ENCODE results near the gene CHAD.

CHAD gene

DNA sequence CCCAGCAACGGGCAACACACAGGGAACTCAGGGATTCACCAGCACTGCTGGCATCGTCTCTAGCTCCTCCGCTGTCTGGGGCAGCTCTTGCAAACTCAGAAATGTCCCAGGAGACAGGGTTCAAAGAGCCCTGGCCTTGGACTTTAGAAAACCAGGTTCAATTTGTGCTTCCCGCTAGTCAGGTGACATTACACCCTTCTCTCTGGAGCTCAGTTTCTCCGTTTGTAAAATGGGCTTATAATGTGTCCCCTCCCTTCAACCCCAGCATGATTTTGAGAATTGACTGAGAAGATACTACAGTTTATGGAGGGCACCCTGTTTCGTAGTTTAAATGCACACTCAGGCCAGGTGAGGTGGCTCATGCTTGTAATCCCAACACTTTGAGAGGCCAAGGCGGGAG is 37.6 kb upstream of the CHAD start (continued):
- TF ChIP-seq, protein P1, sequence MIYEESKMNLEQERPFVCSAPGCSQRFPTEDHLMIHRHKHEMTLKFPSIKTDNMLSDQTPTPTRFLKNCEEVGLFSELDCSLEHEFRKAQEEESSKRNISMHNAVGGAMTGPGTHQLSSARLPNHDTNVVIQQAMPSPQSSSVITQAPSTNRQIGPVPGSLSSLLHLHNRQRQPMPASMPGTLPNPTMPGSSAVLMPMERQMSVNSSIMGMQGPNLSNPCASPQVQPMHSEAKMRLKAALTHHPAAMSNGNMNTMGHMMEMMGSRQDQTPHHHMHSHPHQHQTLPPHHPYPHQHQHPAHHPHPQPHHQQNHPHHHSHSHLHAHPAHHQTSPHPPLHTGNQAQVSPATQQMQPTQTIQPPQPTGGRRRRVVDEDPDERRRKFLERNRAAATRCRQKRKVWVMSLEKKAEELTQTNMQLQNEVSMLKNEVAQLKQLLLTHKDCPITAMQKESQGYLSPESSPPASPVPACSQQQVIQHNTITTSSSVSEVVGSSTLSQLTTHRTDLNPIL (CRISPR knock-in tag; IDR thresholded peaks at IDR 0.05; ENCODE audit: low read depth): no peak

DNA sequence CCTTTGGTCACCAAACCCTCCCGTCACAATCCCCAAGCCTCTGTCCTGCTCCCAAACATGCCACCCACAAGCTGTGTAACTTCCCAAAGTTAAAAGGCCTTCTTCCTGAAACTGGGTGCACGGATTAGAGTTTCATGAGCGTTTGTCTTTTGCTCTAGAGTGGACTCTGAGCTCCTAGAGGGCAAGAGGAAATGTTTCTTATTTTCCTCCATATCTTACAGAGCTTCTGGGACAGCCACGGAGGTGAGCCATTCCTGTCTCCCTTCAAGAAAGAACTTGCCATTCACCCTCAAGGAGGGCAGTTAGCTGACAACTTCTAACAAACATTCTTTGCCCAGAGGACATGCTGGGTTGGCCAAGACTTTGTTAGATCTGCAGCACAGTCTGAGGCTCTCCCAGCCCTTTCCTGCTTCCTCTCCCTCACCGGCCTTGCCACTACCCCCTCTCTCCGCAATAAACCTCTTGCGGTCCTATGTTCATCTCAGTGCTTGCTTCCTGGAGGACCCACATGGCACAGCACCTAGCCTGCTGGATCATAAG is 37.0 kb upstream of the CHAD start:
- no peak for ATAC-seq
- TF ChIP-seq ZNF565 (CRISPR knock-in tag; conservative IDR thresholded peaks at IDR 0.05; ENCODE audit: low read depth) (no peak), ZFP30 (CRISPR knock-in tag; IDR thresholded peaks at IDR 0.05) (no peak), GLIS3 (CRISPR knock-in tag; IDR thresholded peaks at IDR 0.05) (no peak), CSDC2 (CRISPR knock-in tag; IDR thresholded peaks at IDR 0.05) (no peak), RARB (CRISPR knock-in tag; IDR thresholded peaks at IDR 0.05) (no peak), ZFP3 (CRISPR knock-in tag; IDR thresholded peaks at IDR 0.05) (no peak), OSR1 (CRISPR knock-in tag; IDR thresholded peaks at IDR 0.05) (no peak)
- TF ChIP-seq, protein P1 (CRISPR knock-in tag; IDR thresholded peaks at IDR 0.05; ENCODE audit: low read depth): no peak
- TF ChIP-seq, protein P2, sequence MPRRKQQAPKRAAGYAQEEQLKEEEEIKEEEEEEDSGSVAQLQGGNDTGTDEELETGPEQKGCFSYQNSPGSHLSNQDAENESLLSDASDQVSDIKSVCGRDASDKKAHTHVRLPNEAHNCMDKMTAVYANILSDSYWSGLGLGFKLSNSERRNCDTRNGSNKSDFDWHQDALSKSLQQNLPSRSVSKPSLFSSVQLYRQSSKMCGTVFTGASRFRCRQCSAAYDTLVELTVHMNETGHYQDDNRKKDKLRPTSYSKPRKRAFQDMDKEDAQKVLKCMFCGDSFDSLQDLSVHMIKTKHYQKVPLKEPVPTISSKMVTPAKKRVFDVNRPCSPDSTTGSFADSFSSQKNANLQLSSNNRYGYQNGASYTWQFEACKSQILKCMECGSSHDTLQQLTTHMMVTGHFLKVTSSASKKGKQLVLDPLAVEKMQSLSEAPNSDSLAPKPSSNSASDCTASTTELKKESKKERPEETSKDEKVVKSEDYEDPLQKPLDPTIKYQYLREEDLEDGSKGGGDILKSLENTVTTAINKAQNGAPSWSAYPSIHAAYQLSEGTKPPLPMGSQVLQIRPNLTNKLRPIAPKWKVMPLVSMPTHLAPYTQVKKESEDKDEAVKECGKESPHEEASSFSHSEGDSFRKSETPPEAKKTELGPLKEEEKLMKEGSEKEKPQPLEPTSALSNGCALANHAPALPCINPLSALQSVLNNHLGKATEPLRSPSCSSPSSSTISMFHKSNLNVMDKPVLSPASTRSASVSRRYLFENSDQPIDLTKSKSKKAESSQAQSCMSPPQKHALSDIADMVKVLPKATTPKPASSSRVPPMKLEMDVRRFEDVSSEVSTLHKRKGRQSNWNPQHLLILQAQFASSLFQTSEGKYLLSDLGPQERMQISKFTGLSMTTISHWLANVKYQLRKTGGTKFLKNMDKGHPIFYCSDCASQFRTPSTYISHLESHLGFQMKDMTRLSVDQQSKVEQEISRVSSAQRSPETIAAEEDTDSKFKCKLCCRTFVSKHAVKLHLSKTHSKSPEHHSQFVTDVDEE (CRISPR knock-in tag; IDR thresholded peaks at IDR 0.05): no peak
- TF ChIP-seq, protein P3, sequence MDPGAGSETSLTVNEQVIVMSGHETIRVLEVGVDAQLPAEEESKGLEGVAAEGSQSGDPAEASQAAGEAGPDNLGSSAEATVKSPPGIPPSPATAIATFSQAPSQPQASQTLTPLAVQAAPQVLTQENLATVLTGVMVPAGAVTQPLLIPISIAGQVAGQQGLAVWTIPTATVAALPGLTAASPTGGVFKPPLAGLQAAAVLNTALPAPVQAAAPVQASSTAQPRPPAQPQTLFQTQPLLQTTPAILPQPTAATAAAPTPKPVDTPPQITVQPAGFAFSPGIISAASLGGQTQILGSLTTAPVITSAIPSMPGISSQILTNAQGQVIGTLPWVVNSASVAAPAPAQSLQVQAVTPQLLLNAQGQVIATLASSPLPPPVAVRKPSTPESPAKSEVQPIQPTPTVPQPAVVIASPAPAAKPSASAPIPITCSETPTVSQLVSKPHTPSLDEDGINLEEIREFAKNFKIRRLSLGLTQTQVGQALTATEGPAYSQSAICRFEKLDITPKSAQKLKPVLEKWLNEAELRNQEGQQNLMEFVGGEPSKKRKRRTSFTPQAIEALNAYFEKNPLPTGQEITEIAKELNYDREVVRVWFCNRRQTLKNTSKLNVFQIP (CRISPR knock-in tag; IDR thresholded peaks at IDR 0.05; ENCODE audit: borderline replicate concordance, low read depth): no peak

DNA sequence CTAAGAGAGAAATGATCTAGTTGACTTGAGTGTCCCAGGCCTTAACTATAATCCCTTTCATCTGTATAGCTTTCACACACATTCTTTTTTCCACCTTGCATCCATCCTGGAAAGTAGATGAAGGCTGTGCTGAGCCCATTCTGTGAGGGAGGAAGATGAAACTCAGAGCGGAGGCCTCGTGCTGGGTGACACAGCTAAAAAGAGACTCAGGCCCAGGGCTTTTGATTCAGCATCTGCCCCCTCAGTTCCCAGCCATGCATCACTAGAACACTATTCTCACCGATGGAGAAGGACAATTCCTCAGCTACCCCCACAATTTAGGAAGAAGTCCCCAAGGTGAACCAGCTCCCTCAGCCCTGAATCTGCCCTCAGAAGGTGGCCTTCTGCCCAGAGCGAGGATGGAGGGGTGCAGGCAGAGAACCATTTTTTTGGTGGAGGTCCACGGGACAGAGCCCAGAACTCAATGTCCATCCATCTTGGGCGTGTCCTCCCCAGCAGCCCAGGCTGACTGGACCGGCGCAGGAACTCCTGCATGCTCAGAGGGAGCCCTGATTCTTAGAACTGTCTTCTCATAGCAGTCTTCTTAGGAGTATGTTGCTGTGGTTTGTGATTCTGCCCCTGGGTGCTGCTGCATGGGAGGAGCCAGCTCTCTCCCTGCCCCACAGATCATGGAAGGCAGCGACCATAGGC is 33.8 kb upstream of the CHAD start:
- ATAC-seq: no peak
- TF ChIP-seq OSR1 (CRISPR knock-in tag; IDR thresholded peaks at IDR 0.05) (no peak), CSDC2 (CRISPR knock-in tag; IDR thresholded peaks at IDR 0.05) (no peak), ESRRG (CRISPR knock-in tag; IDR thresholded peaks at IDR 0.05) (no peak), ZFP3 (CRISPR knock-in tag; IDR thresholded peaks at IDR 0.05) (no peak)

DNA sequence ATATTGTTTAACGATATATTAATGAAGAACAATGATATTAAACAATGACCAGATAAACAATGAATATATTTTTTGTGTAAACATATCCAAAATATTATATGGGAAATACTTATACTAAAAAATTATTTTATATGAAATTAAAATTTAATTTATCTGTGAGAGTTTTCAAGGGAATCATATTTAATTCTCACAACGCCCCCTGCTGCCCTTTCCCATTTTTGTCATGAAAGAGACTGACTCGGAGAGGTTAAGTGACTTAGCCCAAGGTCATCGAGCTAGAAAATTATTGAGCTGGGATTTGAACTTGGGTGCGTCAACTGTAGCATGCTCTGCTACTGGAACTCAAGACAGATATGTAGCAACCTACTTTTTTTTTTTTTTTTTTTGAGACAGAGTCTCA is 32.4 kb upstream of the CHAD start:
- TF ChIP-seq ARNTL (CRISPR knock-in tag; IDR thresholded peaks at IDR 0.05; ENCODE audit: borderline replicate concordance, low read depth): no peak
- TF ChIP-seq RARB (CRISPR knock-in tag; IDR thresholded peaks at IDR 0.05): no peak
- no peak for TF ChIP-seq TCF4 (CRISPR knock-in tag; IDR thresholded peaks at IDR 0.05; ENCODE audit: borderline replicate concordance)
- no peak for TF ChIP-seq ZFP3 (CRISPR knock-in tag; IDR thresholded peaks at IDR 0.05)
- no peak for TF ChIP-seq ZNF70 (CRISPR knock-in tag; IDR thresholded peaks at IDR 0.05)
- TF ChIP-seq, protein P4, sequence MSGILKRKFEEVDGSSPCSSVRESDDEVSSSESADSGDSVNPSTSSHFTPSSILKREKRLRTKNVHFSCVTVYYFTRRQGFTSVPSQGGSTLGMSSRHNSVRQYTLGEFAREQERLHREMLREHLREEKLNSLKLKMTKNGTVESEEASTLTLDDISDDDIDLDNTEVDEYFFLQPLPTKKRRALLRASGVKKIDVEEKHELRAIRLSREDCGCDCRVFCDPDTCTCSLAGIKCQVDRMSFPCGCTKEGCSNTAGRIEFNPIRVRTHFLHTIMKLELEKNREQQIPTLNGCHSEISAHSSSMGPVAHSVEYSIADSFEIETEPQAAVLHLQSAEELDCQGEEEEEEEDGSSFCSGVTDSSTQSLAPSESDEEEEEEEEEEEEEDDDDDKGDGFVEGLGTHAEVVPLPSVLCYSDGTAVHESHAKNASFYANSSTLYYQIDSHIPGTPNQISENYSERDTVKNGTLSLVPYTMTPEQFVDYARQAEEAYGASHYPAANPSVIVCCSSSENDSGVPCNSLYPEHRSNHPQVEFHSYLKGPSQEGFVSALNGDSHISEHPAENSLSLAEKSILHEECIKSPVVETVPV (CRISPR knock-in tag; IDR thresholded peaks at IDR 0.05): no peak
- TF ChIP-seq, protein P1 (CRISPR knock-in tag; IDR thresholded peaks at IDR 0.05; ENCODE audit: low read depth): no peak
- no peak for TF ChIP-seq OSR1 (CRISPR knock-in tag; IDR thresholded peaks at IDR 0.05)
- no peak for TF ChIP-seq PPARA (CRISPR knock-in tag; IDR thresholded peaks at IDR 0.05; ENCODE audit: borderline replicate concordance)
- TF ChIP-seq ESRRG (CRISPR knock-in tag; IDR thresholded peaks at IDR 0.05): no peak
- no peak for TF ChIP-seq ZFP30 (CRISPR knock-in tag; IDR thresholded peaks at IDR 0.05)
- TF ChIP-seq, protein P2 (CRISPR knock-in tag; IDR thresholded peaks at IDR 0.05): no peak
- TF ChIP-seq, protein P3 (CRISPR knock-in tag; IDR thresholded peaks at IDR 0.05; ENCODE audit: borderline replicate concordance, low read depth): no peak
- TF ChIP-seq GLIS3 (CRISPR knock-in tag; IDR thresholded peaks at IDR 0.05): no peak
- TF ChIP-seq BACH2 (CRISPR knock-in tag; IDR thresholded peaks at IDR 0.05; ENCODE audit: borderline replicate concordance): no peak
- no peak for TF ChIP-seq ISL1 (CRISPR knock-in tag; IDR thresholded peaks at IDR 0.05)
- ATAC-seq: peak; percentile 24; the same call in 2 of the 3 replicates

Data from SK-N-SH treated with all-trans-retinoic acid at 6 μM for 48 hours (cell line).